ENCODE data around the gene CHRNA4. TPM values are rescaled to one million over a fixed set of nuclear protein-coding genes. Genes with fewer than 3 reads are reported as not detected.

Gene CHRNA4
- total RNA-seq, 2 donors from 2014 or later: 0.46 TPM; not detected in 1

- Histone ChIP-seq H3K27me3 (ENCODE audit: control insufficient read depth, insufficient read depth, low read length, poor library complexity, severe bottlenecking) (peaks cover 7% of the 10 kb centered on the region), H3K9me3 (ENCODE audit: control insufficient read depth, low read length) (no peaks in the 10 kb centered on the region)
- WGBS, 2 experiments (ENCODE audit: insufficient coverage in 1 of 2, insufficient read length in 1 of 2): 89 to 91% methylated on average over 19 to 23 of the region's 23 CpGs
These were observed 41.1 kb downstream of the CHRNA4 start for GRCh38 chr20:63320041-63320511.

GRCh38 chr20:63319164-63320040, 41.7 kb downstream of the CHRNA4 start:
- Histone ChIP-seq H3K27me3 (ENCODE audit: control insufficient read depth, insufficient read depth, low read length, poor library complexity, severe bottlenecking) (peaks cover 4% of the 10 kb centered on the region), H3K36me3 (ENCODE audit: control insufficient read depth, insufficient read depth, low read length) (no peaks in the 10 kb centered on the region), H3K27ac (ENCODE audit: low read depth, low read length) (no peak overlapping the region), H3K9me3 (ENCODE audit: control insufficient read depth, low read length) (no peaks in the 10 kb centered on the region), H3K4me3 (ENCODE audit: low read length) (no peak overlapping the region), H3K9ac (ENCODE audit: extremely low read depth, low read length, poor library complexity, severe bottlenecking) (no peak overlapping the region), H3K4me1 (ENCODE audit: control insufficient read depth, insufficient read depth, low read length) (no peaks in the 10 kb centered on the region)
- TF ChIP-seq, protein P1, sequence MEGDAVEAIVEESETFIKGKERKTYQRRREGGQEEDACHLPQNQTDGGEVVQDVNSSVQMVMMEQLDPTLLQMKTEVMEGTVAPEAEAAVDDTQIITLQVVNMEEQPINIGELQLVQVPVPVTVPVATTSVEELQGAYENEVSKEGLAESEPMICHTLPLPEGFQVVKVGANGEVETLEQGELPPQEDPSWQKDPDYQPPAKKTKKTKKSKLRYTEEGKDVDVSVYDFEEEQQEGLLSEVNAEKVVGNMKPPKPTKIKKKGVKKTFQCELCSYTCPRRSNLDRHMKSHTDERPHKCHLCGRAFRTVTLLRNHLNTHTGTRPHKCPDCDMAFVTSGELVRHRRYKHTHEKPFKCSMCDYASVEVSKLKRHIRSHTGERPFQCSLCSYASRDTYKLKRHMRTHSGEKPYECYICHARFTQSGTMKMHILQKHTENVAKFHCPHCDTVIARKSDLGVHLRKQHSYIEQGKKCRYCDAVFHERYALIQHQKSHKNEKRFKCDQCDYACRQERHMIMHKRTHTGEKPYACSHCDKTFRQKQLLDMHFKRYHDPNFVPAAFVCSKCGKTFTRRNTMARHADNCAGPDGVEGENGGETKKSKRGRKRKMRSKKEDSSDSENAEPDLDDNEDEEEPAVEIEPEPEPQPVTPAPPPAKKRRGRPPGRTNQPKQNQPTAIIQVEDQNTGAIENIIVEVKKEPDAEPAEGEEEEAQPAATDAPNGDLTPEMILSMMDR (conservative IDR thresholded peaks at IDR 0.05): no peak
- DNase-seq: no peak
- no peak overlapping the region for H3K27ac Mint-ChIP-seq
- H3K4me1 Mint-ChIP-seq: no peaks in the 10 kb centered on the region
- 88 to 93% methylated on average over 17 to 25 of the region's 25 CpGs for WGBS, 2 experiments (ENCODE audit: insufficient coverage in 1 of 2, insufficient read length in 1 of 2)
- no peaks in the 10 kb centered on the region for H3K36me3 Mint-ChIP-seq (ENCODE audit: low read depth)
- no peaks in the 10 kb centered on the region for H3K27me3 Mint-ChIP-seq (ENCODE audit: insufficient read depth)
- no peak overlapping the region for H3K4me3 Mint-ChIP-seq
- no peaks in the 10 kb centered on the region for H3K9me3 Mint-ChIP-seq

More at GRCh38 chr20:63320041-63320511, 41.1 kb downstream of the CHRNA4 start:
- no peak overlapping the region for H3K4me3 Mint-ChIP-seq
- H3K36me3 ChIP-seq (ENCODE audit: control insufficient read depth, insufficient read depth, low read length): no peaks in the 10 kb centered on the region
- H3K4me3 ChIP-seq (ENCODE audit: low read length): no peak overlapping the region
- H3K27ac ChIP-seq (ENCODE audit: low read depth, low read length): no peak overlapping the region
- no peaks in the 10 kb centered on the region for H3K36me3 Mint-ChIP-seq (ENCODE audit: low read depth)
- H3K27ac Mint-ChIP-seq: no peak overlapping the region
- no peaks in the 10 kb centered on the region for H3K4me1 Mint-ChIP-seq
- H3K9ac ChIP-seq (ENCODE audit: extremely low read depth, low read length, poor library complexity, severe bottlenecking): no peak overlapping the region
- no peaks in the 10 kb centered on the region for H3K27me3 Mint-ChIP-seq (ENCODE audit: insufficient read depth)
- DNase-seq: no peak
- H3K9me3 Mint-ChIP-seq: no peaks in the 10 kb centered on the region
- TF ChIP-seq, protein P1 (conservative IDR thresholded peaks at IDR 0.05): no peak
- H3K4me1 ChIP-seq (ENCODE audit: control insufficient read depth, insufficient read depth, low read length): no peaks in the 10 kb centered on the region

DNA sequence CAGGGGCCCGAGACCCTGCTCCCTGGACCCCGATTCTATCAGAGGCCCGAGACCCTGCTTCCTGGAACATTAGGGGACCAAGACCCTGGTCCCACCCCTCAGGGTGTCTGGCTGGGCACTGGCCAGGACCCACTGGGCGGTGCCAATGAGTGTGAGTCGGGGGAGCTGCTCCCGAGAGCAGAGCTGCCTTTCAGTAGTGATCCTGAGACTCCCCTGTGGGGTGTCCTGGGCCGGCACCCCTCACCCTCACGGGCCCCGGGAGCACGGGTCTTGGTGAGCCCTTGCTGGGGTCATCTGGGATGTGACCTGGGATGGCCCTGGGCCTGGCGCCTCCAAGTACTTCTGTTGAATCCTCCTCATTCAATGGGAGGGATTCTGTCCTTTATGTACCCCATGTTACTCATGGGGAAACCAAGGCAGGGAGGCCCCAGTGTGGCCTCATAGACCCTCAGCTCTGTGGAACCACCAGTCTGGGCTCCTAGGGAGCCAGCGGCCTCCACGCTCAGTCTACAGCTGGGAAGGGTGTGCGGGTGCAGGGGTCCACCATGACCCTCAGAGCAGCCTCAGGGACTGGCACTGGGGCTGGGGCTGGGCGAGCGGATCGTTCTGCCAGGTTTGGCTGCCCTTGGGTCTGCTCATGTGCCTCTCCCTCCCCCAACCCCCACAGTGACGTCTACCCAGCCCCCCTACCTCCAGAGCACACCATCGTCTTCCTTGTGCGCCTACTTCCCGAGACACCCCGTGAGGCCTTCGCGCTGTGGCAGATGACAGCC, 42.6 kb downstream of the CHRNA4 start:
- H3K27me3 ChIP-seq (ENCODE audit: control insufficient read depth, insufficient read depth, low read length, poor library complexity, severe bottlenecking): no peaks in the 10 kb centered on the region
- 91 to 92% methylated on average over 13 to 24 of the region's 24 CpGs for WGBS, 2 experiments (ENCODE audit: insufficient coverage in 1 of 2, insufficient read length in 1 of 2)
- DNase-seq: no peak
- TF ChIP-seq, protein P1 (conservative IDR thresholded peaks at IDR 0.05): no peak
- H3K4me1 ChIP-seq (ENCODE audit: control insufficient read depth, insufficient read depth, low read length): no peaks in the 10 kb centered on the region
- no peak overlapping the region for H3K27ac ChIP-seq (ENCODE audit: low read depth, low read length)
- Mint-ChIP-seq H3K36me3 (ENCODE audit: low read depth) (no peaks in the 10 kb centered on the region), H3K27ac (no peak overlapping the region), H3K4me1 (no peaks in the 10 kb centered on the region), H3K4me3 (no peak overlapping the region), H3K27me3 (ENCODE audit: insufficient read depth) (no peaks in the 10 kb centered on the region), H3K9me3 (no peaks in the 10 kb centered on the region)
- H3K4me3 ChIP-seq (ENCODE audit: low read length): no peak overlapping the region
- H3K9me3 ChIP-seq (ENCODE audit: control insufficient read depth, low read length): no peaks in the 10 kb centered on the region
- H3K36me3 ChIP-seq (ENCODE audit: control insufficient read depth, insufficient read depth, low read length): no peaks in the 10 kb centered on the region
- H3K9ac ChIP-seq (ENCODE audit: extremely low read depth, low read length, poor library complexity, severe bottlenecking): no peak overlapping the region
